Progenitor cell of endocrine pancreas (in vitro differentiated cells): ENCODE data around the gene MX1. TPM values are rescaled to one million over a fixed set of nuclear protein-coding genes. Genes with fewer than 3 reads are reported as not detected.

Experiments
- DNase-seq: peaks from one replicate; pipeline ENCODE4 v3.0.0; 2021; ENCODE audit warnings: low spot score; ENCODE audit not compliant: unreplicated experiment
- H3K27ac Mint-ChIP-seq: 2 replicates; pipeline ENCODE4 v1.8.0; 2021; ENCODE audit warnings: mild to moderate bottlenecking, moderate library complexity, mixed read lengths
- H3K27me3 Mint-ChIP-seq: 2 replicates; pipeline ENCODE4 v1.8.0; 2021; ENCODE audit warnings: mixed read lengths
- H3K36me3 Mint-ChIP-seq: 2 replicates; pipeline ENCODE4 v1.8.0; 2022; ENCODE audit warnings: mixed read lengths; ENCODE audit not compliant: insufficient read depth
- H3K4me1 Mint-ChIP-seq: 2 replicates; pipeline ENCODE4 v1.8.0; 2021; ENCODE audit warnings: low read depth, mixed read lengths
- H3K4me3 Mint-ChIP-seq: 2 replicates; pipeline ENCODE4 v1.8.0; 2021; ENCODE audit warnings: low read depth, mild to moderate bottlenecking, moderate library complexity, mixed read lengths
- H3K9me3 Mint-ChIP-seq: 2 replicates; pipeline ENCODE4 v1.8.0; 2021; ENCODE audit warnings: low read depth, mixed read lengths
- total RNA-seq: library from RNA; stranded (reverse); gene quantifications from 2 replicates; pipeline ENCODE4 v1.2.1, GENCODE V29; 2021
- TF ChIP-seq, protein P1 (sequence below): fragments of 200-600 bp; sonication (generic); IDR thresholded peaks from one replicate; pipeline ENCODE4 v1.5.0; 2021; ENCODE audit warnings: antibody characterized with exemption, mild to moderate bottlenecking; ENCODE audit not compliant: unreplicated experiment

The MX1 gene
- total RNA-seq, 1 donor from 2014 or later = 2.1 TPM

DNA sequence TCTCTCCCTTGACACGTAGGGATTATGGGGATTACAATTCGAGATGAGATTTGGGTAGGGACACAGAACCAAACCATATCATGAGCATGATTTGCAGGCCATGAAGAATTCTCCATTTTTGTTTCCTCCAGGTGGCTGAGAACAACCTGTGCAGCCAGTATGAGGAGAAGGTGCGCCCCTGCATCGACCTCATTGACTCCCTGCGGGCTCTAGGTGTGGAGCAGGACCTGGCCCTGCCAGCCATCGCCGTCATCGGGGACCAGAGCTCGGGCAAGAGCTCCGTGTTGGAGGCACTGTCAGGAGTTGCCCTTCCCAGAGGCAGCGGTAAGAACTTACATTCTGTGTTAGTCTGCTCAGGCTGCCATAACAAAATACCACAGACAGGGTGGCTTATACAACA lies 9.7 kb downstream of the MX1 start:
- no peak overlapping the region for H3K27ac Mint-ChIP-seq
- H3K4me3 Mint-ChIP-seq = no peak overlapping the region
- no peak for DNase-seq
- H3K4me1 Mint-ChIP-seq = peaks cover 2% of the 10 kb centered on the region
- TF ChIP-seq, protein P1, sequence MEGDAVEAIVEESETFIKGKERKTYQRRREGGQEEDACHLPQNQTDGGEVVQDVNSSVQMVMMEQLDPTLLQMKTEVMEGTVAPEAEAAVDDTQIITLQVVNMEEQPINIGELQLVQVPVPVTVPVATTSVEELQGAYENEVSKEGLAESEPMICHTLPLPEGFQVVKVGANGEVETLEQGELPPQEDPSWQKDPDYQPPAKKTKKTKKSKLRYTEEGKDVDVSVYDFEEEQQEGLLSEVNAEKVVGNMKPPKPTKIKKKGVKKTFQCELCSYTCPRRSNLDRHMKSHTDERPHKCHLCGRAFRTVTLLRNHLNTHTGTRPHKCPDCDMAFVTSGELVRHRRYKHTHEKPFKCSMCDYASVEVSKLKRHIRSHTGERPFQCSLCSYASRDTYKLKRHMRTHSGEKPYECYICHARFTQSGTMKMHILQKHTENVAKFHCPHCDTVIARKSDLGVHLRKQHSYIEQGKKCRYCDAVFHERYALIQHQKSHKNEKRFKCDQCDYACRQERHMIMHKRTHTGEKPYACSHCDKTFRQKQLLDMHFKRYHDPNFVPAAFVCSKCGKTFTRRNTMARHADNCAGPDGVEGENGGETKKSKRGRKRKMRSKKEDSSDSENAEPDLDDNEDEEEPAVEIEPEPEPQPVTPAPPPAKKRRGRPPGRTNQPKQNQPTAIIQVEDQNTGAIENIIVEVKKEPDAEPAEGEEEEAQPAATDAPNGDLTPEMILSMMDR = no peak
- no peaks in the 10 kb centered on the region for H3K27me3 Mint-ChIP-seq
- H3K36me3 Mint-ChIP-seq = peaks cover 10% of the 10 kb centered on the region
- H3K9me3 Mint-ChIP-seq = peaks cover 13% of the 10 kb centered on the region

DNA sequence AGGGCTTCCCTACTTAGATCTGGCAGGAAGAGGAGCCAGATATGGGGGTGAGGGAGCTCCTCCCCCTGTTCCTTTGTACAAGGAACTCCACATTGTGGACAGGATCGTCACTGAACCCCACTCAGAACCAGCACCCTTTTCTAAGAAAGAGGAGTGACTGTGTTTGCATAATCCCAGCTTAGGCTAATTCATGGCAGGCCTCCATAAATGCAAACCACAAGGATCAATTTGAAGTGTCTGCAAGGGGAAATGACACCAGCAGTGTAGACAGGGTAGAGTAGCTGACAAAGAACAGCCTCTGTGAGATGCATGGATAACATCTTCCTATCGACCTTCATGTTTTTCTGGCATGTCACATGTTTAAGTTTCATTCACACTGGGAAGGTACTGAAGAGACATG lies 11.7 kb downstream of the MX1 start:
- H3K4me1 Mint-ChIP-seq = peaks cover 2% of the 10 kb centered on the region
- H3K36me3 Mint-ChIP-seq = peaks cover 10% of the 10 kb centered on the region
- no peak for DNase-seq
- no peak overlapping the region for H3K27ac Mint-ChIP-seq
- TF ChIP-seq, protein P1 = no peak
- no peaks in the 10 kb centered on the region for H3K27me3 Mint-ChIP-seq
- peaks cover 13% of the 10 kb centered on the region for H3K9me3 Mint-ChIP-seq
- H3K4me3 Mint-ChIP-seq = no peak overlapping the region

DNA sequence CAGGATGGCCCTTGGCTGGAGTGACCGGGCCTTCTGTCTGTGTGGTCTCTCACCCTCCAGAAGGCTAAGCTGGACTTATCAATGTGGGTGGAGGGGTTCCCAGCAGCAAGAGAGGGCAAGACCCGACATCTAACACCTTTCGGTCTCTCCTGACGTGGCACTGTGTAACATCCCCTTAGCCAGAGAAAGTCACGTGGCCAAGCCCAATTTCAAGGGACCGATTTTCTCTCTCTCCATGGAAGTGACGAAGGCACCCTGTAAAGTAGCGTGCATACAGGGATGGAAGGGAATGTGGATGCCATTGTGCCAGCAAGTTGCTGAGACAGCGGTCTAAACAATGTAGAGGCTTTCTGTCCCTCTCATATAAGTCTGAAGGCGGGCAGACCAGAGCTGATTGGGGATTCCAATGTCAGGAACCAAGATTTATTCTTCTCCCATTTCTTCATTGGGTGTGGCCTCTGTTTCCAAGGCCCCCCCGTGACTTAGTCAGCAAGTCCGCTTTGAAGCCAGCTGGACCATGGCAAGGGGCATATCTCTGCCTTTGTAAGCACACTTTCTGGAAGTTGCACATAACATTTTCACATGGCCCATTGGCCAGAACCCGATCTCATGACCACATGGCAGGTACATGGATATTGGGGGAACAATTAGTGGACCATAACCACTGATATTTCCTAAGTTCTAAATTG lies 12.5 kb downstream of the MX1 start:
- no peak overlapping the region for H3K27ac Mint-ChIP-seq
- H3K36me3 Mint-ChIP-seq = peaks cover 10% of the 10 kb centered on the region
- no peak overlapping the region for H3K4me3 Mint-ChIP-seq
- TF ChIP-seq, protein P1 = no peak
- peaks cover 5% of the 10 kb centered on the region for H3K27me3 Mint-ChIP-seq
- no peak for DNase-seq
- peaks cover 2% of the 10 kb centered on the region for H3K4me1 Mint-ChIP-seq
- peaks cover 13% of the 10 kb centered on the region for H3K9me3 Mint-ChIP-seq

DNA sequence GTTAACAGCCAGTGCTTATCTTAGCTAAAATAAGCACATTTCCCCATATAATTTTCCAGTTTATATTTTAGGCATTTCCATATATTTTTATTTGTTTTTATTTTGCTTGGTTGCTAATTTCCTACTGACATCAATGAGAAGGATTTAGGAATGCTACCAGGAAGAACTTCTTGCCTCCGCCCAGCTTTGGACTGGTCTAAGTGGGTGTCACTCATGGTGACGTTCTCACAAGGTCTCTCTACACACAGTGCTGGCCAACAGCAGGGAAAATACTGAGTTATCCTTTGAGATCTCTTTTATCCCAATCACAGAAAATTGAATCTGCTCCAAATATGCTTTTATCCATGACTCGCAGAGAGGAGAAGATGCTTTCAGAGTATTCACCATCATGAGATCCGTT lies 13.2 kb downstream of the MX1 start:
- TF ChIP-seq, protein P1 = no peak
- Mint-ChIP-seq H3K4me1 (peaks cover 2% of the 10 kb centered on the region), H3K36me3 (peaks cover 10% of the 10 kb centered on the region), H3K4me3 (no peak overlapping the region), H3K27ac (no peak overlapping the region), H3K9me3 (peaks cover 13% of the 10 kb centered on the region), H3K27me3 (peaks cover 8% of the 10 kb centered on the region)
- DNase-seq = no peak

DNA sequence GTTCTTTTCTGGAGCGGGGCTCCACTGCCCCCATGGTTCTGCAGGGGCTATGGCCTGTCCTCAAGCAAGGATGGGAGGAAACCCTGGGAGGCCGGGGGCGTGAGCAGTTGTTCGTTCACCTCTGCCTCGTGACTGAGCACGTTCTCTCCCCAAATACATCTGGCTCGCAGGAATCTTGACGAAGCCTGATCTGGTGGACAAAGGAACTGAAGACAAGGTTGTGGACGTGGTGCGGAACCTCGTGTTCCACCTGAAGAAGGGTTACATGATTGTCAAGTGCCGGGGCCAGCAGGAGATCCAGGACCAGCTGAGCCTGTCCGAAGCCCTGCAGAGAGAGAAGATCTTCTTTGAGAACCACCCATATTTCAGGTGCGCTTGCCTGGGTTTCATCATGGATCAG lies 15.5 kb downstream of the MX1 start:
- Mint-ChIP-seq H3K27ac (no peak overlapping the region), H3K36me3 (no peaks in the 10 kb centered on the region)
- TF ChIP-seq, protein P1 = no peak

More for the DNA sequence above, 15.5 kb downstream of the MX1 start:
- Mint-ChIP-seq H3K4me3 (no peak overlapping the region), H3K27me3 (peaks cover 8% of the 10 kb centered on the region), H3K9me3 (no peaks in the 10 kb centered on the region), H3K4me1 (peaks cover 2% of the 10 kb centered on the region)
- no peak for DNase-seq
